ACHN (cell line): ENCODE measurements around the gene YTHDF1.
"Not testable (repeated sequence)": the region's sequence is repeated elsewhere in the genome, so short reads cannot be mapped to it uniquely, and the experiment has no call there.

Source experiments
- DNase-seq: peaks from one replicate; pipeline ENCODE4 v3.0.0-alpha.2; 2015
- in situ Hi-C: cut with HindIII; loops from 2 replicates; pipeline ENCODE4 v1.10.0; 2017; ENCODE audit warnings: low sequenced_read_pairs, low pct_ligation_motif_present, low pct_unique_long_range_greater_than_20kb

YTHDF1 gene

DNA sequence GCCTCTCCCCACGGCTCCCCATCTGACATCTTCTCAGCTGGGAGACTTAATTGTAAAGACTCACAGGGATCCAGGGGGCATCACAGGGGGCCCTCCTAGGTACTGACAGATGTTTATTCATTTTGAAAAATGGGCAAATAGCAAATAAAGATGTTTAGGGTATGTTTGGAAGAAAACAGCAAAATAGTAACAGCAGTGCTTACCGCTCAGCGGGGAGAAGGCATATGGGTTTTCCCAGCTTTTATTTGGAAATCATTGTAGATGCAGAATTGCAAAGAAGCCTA, 17.1 kb upstream of the YTHDF1 start:
- in situ Hi-C loops = no loop called here
- DNase-seq = no peak

DNA sequence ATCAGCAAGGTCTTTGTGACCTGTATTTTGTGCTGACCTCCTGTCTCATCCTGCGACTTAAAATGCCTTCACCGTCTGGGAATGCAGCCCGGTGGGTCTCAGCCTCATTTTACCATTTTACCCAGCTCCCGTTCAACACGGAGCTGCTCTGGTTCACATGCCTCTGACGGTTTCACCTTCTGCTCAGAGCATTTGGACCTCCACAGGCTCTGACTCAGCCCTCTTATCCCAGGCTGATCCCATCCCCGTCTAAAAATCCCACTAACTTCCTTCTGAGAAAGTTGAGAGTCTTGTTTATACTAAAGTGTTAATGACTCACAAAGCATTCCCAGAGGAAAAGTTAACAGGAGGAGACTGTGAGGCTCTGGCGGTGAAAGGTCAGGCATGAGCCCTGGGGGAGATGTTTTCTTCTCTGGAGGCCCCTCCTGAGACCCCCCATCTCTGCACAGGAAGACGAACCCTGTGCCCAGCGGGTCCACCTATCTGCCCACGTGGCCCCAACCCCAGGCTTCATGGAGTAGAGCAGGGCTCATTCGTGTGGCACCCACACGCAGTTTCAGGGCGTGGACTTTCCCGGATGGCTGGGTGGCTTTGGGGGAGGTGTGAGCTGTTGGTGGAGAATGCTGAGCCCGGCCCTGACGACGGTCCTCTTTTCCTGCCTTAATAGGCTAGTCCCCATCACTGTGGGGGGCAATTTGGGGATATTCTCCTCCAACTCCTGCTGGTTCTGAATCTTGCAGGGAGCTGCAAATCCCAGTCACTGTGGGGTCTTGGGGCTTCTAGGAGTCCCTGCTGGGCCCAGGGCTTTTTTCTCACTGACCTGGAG, 16.5 kb upstream of the YTHDF1 start:
- in situ Hi-C loops = no loop called here
- peak; percentile 94 for DNase-seq

DNA sequence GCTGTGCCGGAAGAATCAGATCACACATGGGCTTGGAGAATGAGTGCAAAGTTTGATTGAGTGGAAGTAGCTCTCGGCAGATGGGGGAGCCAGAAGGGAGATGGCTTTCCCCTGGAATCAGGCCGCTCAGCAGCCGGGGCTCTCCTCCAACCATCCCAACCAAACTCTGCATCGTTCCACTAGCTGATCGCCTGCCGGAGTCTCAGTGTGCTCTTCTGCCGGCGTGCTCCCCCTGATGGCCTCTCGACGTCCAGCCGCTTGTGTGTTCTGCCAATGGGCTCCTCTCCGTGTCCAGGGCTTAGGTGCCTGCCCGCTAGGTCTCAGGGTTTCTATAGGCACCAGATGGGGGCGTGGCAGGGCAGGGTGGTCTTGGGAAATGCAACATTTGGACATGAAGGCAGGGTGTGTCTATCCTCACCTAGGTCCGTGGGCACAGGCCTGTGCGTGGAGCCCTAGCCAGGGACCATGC, 14.9 kb upstream of the YTHDF1 start:
- no peak for DNase-seq
- in situ Hi-C loops = no loop called here

DNA sequence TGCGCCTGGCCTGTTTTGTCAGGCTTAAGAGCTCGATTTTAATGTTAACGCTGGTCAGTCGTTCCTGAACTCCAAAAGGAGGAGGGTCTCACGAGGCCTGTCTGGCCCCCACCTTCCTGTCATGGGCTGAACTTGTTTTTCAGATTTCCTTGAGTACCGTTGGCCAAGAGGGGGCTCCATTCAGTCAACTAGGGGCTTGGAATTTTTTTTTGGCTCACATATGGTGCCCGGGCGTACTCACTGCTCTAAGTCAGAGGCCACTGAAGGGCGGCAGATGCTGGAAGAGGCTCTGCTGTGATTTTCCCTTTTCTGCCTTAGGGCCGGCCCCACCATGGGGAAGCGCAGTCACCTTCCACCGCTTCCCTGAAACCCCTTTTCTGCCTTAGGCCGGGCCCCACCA, 12.9 kb upstream of the YTHDF1 start:
- in situ Hi-C loops = no loop called here
- no peak for DNase-seq

DNA sequence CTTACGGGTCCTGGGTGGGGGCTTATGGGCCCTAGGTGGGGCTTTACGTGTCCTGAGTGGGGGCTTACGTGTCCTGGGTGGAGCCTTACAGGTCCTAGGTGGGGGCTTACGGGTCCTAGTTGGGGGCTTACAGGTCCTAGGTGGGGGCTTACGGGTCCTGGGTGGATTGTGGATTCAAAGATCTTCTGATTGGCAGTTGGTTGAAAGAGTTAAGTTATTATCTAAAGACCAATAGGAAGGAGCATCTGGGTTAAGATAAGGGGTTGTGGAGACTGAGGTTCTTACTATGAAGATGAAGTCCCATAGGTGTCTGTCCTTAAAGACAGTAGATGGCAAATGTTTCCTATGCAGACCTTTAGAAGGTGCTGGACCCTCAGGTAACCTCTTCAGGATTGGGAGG, 11.3 kb upstream of the YTHDF1 start:
- DNase-seq = no peak
- in situ Hi-C loops = no loop called here

DNA sequence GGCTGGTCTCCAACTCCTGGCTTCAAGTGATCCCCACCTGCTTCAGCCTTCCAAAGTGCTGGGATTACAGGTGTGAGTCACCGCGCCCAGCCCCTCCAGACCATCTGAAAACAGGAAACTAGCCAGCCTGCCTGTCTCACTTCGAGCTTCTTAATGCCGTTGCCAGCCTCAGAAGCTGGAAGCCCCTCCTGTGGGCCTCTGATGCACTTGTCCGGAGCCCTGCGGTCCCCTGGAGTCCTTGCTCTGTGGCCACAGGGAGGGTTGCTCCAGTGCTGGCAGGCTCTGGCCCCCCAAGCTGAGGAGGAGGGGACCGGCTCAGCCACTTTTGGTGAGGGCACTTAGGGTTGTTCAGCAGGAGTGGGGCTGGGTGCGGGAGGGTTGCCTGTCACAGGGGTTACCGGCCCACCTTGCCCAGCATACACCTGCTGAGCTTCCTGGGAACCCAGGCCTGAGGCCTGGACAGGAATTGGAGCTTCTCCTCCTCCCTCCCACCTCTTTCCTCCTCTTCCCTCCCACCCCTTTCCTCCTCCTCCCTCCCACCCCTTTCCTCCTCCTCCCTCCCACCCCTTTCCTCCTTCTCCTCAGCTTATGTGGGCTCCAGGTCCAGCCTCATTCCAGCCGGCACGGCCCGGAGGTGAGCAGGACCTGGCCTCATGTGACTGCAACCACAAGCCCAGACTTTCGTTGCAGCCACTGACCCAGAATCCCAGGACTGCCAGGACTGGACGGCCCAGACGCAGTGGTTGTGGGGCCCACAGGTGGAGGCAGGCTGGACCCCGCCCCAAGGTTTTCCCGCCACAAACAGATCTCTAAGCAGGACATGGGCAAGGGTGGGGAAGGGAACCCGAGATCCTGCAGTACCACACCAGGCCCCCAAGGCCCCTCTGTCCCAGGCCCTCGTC, 10.4 kb upstream of the YTHDF1 start:
- DNase-seq = no peak
- in situ Hi-C loops = no loop called here

DNA sequence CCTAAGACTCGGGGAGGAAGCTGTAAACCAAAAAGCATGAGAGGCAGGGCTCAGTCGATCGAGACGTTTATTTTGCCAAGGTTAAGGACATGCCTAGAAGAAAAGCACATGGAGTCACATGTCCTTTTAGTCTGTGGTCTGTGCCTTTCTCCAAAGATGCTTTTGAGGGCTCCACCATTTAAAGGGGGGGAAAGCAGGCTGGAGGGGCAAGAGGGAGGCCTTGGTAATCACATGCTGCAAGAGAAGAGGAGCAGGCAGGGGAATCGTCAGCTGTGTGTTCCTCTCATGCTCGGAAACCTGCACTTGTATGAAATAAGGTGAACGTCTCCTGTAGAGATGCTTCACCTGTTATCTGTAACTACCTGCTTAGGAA, 9.1 kb upstream of the YTHDF1 start:
- in situ Hi-C loops = no loop called here
- DNase-seq = no peak

DNA sequence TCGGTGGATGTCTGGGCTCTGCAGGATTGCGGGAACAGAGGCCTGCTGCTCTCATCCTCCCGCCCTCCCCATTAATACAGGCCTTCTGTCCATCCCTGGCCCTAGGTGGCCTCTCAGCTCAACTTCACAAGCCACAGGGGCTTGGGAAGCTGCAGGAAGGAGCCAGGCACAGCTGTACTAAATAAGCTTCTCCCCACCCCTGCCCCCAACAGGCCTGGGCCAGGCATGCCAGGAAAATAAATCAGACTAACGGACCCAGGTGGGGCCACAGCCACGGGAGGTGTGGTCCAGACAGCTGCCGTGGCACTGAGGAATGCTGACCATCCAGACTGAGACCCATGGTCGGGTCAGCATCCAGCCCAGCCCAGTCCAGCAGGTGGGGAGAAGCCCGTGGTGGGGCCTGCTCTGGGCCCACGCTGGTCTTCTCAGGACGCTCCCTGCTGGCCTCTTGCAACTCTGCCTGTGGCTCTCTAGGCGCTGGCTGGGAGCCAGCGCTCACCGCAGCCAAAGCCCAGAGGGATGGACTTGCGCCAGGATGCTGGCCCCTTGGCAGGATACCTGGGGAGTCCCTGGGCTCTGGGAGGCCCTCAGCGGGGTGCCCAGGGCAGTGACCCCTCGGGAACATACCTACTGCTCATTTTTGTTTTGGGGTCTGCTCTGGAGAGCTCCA, 8.6 kb upstream of the YTHDF1 start:
- in situ Hi-C loops = loop anchor here (5.0 kb wide), 1 partner anchor 53 kb away; no protein-coding TSS in a partner anchor
- peak; percentile 82 for DNase-seq

DNA sequence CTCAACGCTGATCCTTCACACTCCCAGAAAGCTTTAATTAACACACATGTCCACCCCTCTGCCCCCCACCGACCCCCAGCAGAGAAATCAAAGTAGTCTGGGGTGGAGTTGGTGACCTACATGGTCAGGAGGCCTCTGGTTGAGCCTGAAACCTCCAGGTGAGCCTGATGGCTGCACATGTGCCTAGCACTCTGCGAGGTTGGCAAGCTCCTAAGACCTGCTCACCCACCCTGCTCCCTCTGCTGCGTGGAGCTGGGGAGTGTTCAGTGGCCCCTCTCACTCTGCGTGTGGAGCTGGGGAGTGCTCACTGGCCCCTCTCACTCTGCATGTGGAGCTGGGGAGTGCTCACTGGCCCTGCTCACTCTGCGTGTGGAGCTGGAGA, 7.9 kb upstream of the YTHDF1 start:
- DNase-seq = no peak
- in situ Hi-C loops = loop anchor here (5.0 kb wide), 1 partner anchor 53 kb away; no protein-coding TSS in a partner anchor

DNA sequence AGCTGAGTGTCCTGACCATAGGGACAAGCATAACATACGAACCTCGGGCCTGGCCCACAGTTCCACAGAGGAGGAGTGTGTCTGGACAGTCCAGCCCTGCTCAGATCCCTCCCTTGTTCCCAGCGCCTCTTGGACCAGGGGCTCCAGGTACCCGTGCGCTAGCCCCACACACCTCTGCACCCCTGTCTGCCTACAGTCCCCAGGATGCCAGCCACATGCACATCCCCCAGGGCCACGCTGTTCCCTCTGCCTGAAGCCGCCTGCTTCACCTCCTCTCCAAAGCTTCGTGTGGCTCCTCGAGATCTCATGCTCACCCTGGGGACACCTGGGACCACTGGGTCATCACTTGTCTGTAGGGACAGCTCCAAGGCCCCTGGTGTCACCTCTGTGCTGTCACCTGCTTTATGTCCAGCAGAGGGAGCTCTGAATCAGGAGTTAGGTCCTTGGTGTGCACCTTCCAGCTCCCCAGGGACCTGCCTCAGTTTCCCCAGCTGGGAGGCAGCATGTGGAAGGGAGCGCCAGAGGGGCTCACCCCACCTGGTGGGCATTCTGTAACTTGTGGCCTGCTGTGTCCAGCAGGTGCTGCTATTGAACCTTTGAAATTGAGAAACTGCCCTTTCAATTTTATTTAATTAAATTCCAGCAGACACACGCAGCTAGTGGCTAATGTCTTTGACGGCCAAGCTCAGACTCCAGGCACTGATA, 7.3 kb upstream of the YTHDF1 start:
- peak; percentile 51 for DNase-seq
- in situ Hi-C loops = loop anchor here (5.0 kb wide), 1 partner anchor 54 kb away; no protein-coding TSS in a partner anchor

DNA sequence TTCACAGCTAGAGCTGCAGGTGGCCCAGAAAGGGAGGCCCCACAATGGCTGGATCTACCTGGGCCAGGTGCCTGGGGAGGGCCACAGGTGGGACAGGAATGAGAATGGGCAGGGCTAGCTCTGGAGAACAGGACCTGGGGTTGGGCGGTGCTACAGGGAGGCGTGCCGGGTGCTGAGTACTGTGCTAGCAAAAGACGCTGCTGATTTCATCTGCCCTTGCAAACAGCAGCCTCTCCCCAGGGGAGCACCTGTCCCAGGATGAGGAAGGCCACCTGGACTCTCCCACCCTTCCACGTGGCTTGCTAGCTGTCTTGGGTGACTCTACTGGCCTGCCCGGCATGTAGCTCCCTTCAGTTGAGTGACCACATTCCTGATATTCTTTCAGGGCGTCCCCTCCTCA, 6.6 kb upstream of the YTHDF1 start:
- DNase-seq = no peak
- in situ Hi-C loops = loop anchor here (5.0 kb wide), 1 partner anchor 55 kb away; no protein-coding TSS in a partner anchor

DNA sequence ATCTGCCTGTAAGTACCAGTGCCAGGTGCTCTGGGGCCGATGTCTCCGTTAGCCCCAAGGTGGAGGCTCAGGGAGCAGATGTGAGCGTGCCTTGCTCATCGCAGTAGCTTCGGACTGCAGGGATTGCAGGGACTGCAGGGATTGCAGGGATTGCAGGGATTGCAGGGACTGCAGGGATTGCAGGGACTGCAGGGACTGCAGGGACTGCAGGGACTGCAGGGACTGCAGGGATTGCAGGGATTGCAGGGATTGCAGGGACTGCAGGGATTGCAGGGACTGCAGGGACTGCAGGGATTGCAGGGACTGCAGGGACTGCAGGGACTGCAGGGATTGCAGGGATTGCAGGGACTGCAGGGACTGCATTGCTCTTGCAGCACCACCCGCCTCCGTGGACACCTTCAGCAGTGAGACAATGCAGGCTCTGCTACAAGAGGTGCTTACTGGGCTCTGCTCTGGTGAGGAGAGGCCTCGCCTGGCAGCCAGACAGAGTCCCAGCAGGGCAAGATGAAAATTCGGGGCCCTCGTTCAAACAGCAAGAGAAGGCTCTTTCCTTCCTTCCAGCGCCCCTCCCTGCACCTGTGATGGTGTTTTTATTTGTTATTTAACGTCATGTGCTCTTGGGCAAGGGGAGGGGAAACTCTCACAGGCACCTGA, 5.6 kb upstream of the YTHDF1 start:
- not testable (repeated sequence) for DNase-seq
- in situ Hi-C loops = loop anchor here (5.0 kb wide), 1 partner anchor 56 kb away; no protein-coding TSS in a partner anchor

DNA sequence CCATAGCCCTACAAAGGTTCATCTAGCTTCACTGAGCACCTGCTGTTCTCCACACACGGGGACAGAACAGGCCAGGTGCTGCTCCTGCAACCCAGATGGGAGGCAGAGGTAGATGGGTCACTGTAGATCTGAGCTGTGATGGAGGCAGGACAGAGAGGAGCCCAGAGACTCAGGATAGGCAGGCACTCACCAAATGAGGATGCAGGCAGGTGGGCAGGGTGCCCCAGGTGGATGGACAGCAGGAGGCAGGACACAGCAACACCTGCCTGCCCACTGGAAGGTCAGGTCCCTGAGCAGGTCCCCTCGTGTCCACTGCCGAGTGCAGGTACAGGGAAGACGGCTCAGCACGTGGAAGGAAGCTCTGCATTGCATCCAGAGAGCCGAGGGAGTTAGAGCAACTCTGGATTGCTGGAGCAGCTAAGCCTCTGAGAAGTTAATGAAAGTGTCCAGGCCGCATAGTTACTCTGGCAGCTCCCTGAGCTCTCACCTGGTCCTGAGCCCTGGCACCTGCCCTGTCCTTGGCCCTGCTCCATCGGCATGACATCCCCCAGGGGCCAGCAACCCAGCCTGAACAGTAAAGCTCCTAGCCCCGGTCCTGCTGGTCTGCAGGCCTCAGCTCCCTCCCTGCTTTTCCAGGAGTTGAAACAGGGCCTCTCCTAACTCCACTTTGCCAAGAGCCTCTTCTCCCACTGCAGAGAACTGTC, 4.9 kb upstream of the YTHDF1 start:
- no peak for DNase-seq
- in situ Hi-C loops = loop anchor here (5.0 kb wide), 1 partner anchor 56 kb away; no protein-coding TSS in a partner anchor

DNA sequence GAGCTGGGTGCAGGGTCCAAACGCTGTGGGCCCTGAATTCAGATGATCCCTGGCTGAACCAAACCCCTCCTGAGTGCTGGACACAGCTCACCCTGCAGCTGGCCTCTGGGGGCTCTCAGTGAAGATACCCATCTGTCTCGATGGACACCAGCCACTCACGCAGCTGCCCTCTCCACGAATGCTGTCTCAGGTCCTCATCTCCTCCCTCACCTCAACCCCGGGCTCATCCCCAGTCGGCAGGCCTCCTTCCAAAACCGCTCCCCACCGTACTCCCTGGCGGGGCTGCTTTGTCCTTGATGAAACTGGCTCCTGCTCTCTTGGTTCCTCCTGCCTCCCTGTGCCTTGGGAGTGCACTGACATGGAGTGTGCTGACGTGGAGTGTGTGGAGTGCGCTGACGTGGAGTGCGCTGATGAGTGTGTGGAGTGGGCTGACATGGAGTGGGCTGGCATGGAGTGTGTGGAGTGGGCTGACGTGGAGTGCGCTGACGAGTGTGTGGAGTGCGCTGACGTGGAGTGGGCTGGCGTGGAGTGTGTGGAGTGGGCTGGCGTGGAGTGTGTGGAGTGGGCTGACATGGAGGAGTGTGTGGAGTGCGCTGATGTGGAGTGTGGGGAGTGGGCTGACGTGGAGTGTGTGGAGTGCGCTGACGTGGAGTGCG, 4.1 kb upstream of the YTHDF1 start:
- in situ Hi-C loops = loop anchor here (5.0 kb wide), 1 partner anchor 57 kb away; no protein-coding TSS in a partner anchor
- DNase-seq = no peak

DNA sequence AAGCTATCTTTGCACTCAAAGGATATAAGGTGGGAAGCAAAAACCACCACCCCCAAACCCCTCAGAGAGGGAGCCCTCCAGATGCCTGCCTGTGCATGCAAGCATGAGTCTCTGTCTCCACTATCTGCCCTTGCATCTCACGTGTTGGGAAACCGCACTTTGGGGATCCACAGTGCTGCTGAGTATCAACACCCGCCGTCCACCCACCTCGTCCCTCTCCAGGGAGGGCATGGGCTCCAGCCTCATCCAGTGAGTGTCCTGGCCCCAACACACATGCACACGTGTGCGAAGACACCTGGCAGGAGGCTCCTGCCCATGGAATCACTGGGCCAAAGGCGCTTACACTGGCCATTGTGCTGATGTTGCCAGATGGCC, 3.5 kb upstream of the YTHDF1 start:
- DNase-seq = no peak
- in situ Hi-C loops = no loop called here

DNA sequence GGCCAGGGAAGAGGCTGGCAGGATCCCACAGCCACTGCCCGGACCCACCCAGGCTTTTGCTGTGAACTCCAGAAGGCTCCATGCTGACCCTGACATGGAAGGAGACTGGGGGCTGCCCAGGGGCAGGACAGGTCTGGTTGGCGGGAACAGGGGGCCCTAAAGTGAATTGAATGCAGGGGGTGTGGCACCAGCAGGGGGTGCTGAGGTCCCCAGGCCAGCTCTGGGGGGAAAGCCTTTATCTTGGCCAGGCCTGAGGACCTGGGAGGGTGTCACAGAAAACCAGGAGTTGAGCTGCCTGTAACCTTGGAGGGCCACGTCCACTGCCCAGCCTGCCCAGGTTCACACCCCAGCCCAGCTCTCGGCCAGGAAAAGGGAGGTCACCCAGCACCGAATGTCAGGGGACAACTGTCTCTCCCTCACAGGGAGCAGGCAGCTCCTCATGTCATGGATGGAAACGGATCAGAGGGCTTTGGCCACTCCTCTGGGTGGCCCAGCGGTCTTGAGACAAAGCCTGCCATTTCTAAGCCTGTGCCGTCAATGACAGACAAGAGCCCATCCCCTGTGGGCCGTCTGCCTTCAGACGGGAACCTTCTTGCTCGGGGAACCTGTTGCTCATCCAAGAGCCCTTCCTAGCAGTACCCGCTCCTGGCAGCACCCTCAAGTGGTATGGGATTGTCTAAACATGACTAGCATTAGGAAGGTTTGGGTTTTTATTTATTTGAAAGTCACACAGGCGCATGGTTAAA, 2.9 kb upstream of the YTHDF1 start:
- no peak for DNase-seq
- in situ Hi-C loops = no loop called here
